HG03097 (cell line): ENCODE data around the gene DHRSX.
A peak's percentile ranks its signal among the peaks of the same experiment; 100 is the strongest.
"Not testable (repeated sequence)": the region's sequence is repeated elsewhere in the genome, so short reads cannot be mapped to it uniquely, and the experiment has no call there.

Source experiments
- ATAC-seq: cut with Tn5 transposase; IDR thresholded peaks from one replicate; pipeline ENCODE4 v1.9.1; 2021; ENCODE audit not compliant: unreplicated experiment, low FRiP score

DHRSX gene

DNA sequence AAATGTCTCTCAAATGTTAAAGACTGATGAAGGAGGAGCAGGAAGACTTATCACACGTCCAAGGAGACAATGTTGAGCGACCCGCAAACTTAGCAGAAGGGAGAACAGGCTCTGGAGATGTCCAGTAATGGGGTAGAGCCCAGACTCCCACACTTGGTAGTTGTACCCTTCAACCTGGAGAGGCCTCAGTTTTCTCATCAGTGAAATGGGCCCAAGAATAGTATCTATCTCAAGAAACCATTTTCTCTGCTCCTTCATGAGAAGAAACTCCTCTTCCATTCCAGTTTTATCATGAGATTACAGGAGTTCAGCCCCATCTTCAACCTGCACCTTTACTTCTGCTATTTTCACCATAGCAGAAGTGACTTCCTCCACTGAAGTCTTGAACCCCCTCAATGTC is 169.9 kb downstream of the DHRSX start:
- no peak for ATAC-seq

DNA sequence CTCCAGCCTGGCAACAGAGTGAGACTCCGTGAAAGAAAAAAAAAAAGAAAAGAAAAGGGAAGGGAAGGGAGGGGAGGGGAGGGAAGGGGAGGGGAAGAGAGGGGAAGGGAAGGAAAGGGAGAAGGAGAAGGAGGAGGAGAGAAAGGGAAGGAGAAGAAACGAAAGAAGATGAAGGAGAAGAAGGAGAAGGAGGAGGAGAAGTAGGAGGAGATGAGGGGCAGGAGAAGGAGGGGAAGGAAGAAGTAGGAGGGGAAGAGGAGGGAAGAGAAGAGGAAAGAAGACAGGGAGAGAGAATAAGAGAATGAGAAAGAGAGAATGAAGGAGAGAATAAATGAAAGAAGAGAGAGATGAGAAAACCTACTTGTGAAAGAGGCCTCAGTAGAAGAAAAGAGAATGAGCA is 170.3 kb downstream of the DHRSX start:
- ATAC-seq = no peak

DNA sequence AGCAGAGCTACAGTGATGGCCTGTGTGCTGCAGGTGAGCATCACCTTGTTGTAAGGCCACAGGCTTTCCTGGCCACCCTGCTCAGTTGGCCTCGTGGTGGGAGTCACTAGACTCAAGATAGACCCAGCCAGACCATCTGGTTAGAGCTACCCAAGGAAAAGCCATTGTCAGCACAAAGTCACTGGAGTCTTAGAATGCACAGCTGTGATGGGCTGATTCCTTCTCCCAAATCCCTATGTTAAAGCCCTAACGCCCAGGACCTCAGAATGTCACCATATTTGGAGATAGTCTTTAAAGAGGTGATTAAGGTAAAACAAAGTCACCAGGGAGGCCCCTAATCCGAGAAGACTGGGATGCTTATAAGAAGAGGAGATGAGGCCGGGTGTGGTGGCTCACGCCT is 173.4 kb downstream of the DHRSX start:
- no peak for ATAC-seq

DNA sequence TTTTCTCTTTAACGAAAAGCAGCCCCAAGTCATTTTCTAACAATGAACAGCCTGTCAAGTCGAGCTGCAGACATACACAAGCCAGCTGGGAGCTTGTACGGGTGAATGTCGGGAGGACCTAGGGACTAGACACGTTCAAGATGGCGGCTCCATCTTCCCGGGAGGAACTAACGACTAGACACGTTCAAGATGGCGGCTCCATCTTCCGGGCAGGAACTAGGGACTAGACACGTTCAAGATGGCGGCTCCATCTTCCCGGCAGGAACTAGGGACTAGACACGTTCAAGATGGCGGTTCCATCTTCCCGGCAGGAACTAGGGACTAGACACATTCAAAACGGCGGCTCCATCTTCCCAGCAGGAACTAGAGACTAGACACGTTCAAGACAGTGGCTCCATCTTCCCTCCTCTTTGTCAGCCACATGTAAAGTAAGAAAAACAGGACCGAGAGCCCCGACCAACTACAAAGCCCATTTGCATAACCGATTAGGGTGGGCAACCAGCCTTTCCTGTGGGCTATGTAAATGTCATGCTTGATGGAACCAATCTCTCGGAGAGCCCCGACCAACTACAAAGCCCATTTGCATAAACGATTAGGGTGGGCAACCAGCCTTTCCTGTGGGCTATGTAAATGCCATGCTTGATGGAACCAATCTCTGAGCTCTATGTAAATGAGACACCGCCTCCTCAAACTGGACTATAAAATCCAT is 175.5 kb downstream of the DHRSX start:
- peak; percentile 47 for ATAC-seq

DNA sequence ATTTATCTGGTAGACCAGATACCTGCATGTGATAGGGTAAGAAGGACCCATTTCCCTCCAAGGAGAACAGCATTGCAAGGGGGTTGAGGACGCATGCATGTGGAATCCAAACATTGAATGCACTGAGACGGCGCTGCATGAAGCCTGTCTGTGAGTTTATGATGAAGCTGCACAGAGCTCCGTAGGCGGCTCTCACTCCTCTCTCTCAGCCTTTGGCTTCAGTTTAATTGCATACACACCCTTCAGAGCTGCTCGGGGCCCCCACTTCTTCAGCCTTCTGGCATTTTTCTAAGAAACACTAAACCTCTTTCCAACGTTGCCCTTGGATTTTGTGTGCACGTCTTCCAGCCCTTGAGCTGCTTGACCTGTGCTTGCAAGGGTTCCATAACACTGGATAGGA is 176.6 kb downstream of the DHRSX start:
- ATAC-seq = no peak

DNA sequence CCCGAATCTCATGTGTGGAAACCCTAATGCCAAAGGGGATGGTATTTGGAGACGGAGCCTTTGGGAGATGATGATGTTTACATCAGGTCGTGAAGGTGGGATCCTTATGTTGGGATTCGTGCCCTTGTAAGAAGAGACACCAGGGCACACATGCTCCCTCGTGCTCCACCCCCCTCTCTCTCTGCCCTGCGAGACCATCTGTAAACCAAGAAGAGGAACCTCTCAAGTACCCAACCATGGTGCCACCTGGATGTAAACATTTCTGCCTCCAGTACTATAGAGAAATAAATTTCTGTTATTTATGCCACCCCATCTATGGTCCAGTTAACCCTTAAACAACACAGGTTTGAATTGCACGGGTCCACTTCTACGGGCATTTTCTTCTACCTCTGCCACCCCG is 179.4 kb downstream of the DHRSX start:
- no peak for ATAC-seq

DNA sequence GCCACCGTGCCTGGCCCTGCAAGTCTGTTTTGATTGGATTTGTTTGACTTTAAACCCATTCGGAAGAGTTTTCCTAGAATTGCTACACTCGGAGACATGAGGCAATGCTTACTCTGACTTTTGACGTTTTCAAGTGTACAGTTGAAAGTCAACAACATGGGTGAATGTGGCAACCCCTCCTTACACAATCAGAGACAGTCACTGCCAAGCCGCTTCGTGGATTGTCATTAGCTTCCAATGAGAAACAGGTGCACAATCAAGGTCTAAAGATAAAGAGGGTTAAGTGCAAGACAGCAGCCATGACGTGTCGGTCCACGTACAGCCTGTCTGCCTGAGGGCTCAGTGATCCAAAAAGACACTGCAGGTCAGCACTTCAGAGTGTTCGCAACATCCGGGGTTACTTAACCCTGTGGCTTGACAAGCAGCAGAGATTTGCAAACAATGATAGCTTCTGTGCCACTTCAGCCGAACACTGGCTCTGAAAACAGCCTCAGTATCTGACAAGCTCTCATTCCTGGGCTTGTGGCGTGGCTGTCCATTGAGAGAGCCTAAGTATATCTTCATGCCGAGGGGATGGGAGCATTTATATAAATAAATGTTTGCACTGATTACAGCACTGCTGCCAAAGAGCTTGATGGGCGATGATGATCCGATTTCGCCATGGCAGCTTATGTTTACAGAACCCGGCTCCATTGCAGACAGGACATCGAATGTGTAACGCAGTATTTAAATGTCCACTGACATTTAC is 180.0 kb downstream of the DHRSX start:
- no peak for ATAC-seq

DNA sequence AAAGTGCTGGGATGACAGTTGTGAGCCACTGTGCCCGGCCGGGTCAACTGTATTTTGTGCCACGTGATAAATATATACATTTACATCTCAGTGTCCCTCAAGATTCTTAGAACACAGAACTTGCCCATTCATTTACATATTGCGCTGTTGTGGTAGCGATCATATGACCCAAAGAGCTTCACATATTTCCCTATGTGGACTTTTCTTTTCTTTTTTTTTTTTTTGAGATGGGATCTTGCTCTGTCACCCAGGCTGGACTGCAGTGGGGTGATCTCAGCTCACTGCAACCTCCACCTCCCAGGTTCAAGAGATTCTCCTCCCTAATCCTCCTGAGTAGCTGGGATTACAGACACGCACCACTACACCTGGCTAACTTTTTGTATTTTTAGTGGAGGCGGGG is 180.7 kb downstream of the DHRSX start:
- no peak for ATAC-seq

DNA sequence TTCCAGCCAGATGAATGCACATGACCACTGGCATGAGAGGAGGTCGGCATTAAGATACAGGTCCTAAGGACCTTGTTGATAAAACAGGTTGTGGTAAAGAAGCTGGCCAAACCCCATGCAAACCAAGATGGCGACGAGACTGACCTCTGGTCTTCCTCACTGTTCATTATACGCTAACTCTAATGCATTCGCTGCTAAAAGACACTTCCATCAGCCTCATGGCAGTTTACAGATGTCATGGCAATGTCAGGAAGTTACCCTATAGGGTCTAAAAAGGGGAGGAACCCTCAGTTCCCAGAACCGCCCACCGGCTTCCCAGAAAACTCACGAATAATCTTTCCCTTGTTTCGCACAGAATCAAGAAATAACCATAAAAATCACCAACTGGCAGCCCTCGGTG is 182.4 kb downstream of the DHRSX start:
- ATAC-seq = no peak

DNA sequence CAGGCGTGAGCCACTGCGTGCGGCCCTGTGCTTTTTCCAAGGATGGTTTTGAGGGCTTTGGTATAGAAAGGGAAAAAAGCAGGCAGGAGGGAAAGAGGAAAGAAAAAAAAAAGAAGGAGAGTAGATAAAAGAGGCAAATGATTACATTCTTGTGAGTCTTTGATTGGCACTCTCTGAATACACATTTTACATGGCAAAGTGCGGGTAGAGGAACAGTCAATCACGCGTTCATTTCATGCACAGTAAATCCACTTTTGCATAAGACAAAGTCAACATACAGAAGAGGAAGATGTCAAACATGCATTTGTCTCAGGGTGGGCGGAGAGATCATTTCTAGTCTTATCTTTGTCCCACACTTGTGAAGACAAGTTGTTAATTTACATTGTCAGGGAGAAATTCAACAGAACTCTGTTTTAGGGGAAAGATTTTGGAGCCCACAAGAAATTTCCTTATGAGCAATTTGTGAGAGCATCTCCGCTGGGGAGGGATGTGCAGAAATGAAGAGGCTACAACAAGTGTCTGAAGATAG is 183.2 kb downstream of the DHRSX start:
- no peak for ATAC-seq

DNA sequence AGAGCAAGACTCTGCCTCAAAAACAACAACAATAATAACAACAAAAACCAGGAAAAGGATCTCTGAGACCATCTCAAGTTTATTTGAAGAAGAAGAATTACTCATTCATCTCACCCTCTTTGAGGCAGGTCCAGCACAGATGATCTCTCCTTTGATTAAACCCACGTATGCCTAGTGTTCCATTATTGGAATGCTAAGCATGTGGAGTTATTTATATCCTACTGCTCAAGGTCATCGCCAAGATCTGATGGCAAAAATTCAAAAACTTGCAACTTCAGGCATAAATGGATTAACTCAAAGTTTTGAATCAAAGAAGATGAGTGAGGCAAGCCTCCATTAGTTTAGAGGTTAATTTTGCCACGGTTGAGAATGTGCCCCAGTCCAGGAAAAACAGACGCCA is 184.2 kb downstream of the DHRSX start:
- no peak for ATAC-seq

DNA sequence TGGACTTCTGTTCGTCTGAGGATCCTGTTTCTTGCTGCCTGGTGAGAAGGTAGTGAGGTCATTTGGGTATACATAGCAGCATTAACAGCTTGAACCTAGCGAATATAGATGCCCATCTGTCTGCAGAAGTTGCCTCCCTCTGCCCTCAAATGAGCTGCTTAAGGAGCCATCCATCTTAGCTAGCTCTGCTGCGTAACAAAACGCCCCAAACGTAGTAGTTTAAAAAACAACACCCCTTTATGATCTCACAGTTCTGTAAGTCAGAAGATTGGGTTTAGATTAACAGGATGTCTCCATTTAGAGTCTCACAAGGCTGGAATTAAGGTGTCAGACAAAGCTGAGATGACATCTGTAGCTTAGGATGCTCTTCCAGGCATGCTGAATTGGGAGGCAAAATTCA is 185.3 kb downstream of the DHRSX start:
- no peak for ATAC-seq

DNA sequence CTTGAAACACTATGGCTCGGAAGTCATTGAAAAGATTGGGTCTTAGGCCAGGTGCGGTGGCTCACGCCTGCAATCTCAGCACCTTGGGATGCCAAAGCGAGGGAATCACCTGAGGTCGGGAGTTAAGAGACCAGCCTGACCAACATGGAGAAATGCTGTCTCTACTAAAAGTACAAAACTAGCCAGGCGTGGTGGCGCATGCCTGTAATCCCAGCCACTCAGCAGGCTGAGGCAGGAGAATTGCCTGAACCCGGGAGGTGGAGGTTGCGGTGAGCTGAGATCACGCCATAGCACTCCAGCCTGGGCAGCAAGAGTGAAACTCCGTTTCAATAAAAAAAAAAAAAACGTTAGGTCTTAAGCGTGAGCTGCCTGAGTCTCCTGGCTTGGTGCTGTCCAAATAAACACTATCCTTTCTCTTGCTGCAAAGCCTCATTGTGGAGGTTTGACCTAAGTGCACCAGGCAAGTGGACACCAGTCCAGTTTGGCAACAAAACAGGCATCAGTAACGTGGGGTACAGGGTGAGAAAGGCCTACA is 185.9 kb downstream of the DHRSX start:
- no peak for ATAC-seq

DNA sequence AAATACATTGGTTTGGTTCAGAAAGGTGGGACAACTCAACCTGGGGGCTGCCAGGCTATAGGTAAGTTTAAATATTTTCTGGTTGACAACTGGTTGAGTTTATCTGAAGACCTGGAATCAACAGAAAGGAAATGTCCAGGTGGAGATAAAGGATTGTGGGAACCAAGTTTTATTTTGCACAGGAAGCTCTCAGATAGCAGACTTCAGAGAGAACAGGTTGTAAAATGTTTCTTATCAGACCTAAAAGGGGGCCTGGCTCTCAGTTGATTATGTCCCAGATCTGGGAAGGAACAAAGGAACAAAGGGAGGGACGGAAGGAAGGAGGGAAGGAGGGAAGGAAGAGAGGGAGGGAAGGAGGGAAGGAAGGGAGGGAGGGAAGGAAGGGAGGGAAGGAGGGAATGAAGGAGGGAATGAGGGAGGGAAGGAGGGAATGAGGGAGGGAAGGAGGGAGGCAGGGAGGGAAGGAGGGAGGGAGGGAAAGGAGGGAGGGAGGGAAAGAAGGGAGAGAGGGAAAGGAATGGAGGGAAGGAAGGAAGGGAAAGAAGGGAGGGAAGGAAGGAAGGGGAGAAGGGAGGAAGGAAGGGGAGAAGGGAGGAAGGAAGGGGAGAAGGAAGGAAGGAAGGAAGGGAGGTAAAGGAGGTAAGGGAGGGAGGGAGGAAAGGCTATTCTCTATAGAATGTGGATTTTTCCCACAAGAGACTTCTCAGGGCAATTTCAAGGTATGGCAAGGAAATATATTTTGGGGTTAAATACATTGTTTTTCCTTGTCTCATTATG is 186.7 kb downstream of the DHRSX start:
- ATAC-seq = no peak

DNA sequence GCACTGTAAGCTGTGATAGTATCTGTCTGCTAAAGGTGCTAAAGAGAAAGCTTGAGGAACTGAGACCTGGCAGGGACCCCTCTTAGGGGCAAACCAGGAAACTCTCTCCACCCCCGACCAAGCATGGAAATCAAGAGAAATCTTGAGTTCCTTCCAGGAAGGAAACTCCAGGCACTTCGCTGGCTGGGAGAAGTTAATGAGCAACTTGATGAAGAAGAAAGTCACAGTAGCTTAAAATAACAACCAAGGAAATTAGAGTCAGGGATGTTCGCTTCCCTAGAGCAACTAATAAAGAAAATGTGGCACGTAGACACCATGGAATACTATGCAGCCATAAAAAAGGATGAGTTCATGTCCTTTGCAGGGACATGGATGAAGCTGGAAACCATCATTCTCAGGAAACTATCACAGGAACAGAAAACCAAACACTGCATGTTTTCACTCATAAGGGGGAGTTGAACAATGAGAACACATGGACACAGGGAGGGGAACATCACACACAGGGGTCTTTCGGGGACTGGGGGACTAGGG is 188.7 kb downstream of the DHRSX start:
- ATAC-seq = not testable (repeated sequence)

DNA sequence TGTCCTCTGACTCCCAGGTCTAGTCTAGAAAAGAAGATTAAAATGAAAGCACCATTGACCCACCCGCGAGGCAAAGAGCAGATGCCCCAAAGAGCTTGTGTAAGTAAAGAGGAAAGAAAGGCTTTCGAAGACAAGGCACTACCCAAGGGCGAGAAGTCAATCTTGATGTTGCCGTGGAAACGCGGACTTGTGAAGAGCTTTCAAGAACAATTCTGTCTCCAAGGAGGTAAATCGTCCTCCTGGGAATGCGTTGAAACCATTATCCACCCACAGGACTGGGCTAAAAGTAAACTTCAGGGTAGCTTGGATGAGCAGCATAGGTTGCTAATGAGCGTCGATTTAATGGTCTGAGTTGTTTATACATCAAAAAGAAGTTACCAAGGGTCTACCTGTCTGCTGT is 189.3 kb downstream of the DHRSX start:
- no peak for ATAC-seq

DNA sequence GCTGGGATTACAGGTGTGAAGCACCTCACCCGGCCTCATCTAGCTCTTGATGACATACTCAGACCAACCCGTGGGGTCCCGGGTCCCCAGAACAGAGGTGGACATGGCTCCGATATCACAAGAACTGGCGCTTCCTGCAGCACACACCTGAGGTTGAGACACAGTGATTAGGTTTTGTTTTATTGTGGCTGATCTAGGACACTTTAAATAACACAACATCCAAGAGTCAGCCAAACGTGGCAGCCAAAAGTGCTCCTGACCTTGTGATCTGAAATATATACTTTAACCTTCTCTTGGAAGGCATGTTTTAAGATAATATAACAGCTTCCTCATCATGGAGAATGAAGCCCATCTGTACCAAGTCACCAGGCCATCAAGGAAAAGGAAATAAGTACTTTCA is 198.9 kb downstream of the DHRSX start:
- ATAC-seq = no peak

DNA sequence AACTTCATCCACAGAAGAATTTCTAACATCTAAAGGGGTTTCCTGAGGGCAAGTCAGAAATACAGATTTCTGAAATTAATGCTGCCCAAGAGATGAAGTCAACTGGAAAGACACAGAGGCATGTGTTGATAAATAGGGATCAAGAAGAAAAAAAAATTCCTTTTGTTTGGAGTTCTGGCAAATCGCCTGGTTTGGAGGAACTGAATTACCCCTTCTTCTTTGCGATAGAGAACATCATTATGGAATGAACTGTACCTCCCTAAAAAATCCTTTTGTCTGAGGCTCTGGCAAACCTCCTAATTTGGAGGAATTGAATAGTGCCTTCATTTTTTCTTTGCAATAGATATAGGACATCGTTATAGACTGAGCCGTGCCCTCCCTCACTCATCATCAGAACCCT is 200.9 kb downstream of the DHRSX start:
- ATAC-seq = no peak

DNA sequence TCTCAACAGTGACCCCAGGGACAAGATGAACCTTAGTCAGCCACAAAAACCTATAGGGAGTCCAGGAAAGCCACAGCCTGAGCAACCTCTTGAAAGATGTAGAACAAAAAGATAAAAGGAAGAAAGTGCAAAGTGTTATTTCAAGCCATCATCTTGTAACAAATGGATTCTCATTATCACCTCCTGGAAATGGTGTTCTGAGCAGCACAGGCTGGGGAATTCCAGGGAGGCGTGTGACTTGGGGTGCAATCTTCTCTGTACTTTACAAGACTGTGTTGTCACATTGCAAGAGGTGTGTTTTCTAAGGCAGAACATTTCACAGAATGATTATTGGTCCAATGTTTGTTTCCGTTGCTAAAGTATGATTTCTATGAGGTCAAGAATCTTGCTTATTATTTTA is 214.0 kb downstream of the DHRSX start:
- no peak for ATAC-seq

DNA sequence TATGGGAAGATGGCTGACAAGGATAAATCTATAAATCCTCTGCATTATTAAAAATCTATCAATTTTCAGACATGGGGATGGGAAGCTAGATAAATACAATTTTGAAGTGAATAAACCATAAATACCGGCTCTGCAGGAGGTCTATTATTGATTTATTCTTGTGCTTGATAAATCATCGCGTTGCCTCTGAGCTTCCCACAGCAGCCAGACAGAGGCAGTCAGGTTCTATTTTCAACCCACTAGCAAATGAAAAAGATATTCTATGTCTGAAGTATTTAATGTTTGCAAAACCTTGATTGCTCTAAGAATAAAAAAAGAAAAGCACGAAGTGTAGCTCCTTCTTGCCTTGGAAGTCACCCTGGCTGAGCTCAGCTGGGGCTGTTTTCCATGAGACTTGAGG is 216.2 kb downstream of the DHRSX start:
- no peak for ATAC-seq

DNA sequence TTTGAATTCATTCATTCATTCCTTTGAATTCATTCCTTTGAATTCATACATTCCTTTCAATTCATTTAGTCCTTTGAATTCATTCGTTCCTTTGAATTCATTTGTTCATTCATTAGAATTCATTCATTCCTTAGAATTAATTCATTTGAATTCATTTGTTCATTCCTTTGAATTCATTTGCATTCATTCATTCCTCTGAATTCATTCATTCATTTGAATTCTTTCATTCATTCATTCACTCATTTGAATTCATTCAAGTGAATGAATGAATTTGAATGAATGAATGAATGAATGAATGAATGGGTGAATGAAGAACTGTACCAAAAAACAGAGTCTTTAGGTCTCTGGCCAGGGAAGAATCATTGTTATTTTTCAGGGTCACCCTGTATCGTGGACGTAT is 216.6 kb downstream of the DHRSX start:
- ATAC-seq = no peak
